CD4-positive, alpha-beta T cell treated with Interleukin-2 at 100 ng/mL for 4 hours (primary cell): ENCODE results near the gene KIRREL1.

Source experiments
- DNase-seq: peaks from one replicate; pipeline ENCODE4 v3.0.0-alpha.2; 2020; ENCODE audit warnings: low spot score

KIRREL1 gene

GRCh38 chr1:158075078-158075477 is 81.6 kb downstream of the KIRREL1 start:
- DNase-seq, result no peak

- DNase-seq, result no peak
Measured at GRCh38 chr1:158076441-158076840, 83.0 kb downstream of the KIRREL1 start.

GRCh38 chr1:158077411-158078256 is 84.2 kb downstream of the KIRREL1 start:
- DNase-seq, result no peak

GRCh38 chr1:158078569-158079080 is 85.2 kb downstream of the KIRREL1 start:
- DNase-seq, result no peak

GRCh38 chr1:158080066-158080465 is 86.6 kb downstream of the KIRREL1 start:
- no peak for DNase-seq

- no peak for DNase-seq
Measured at GRCh38 chr1:158084336-158084735, 90.9 kb downstream of the KIRREL1 start.

- no peak for DNase-seq
Measured at GRCh38 chr1:158084747-158085146, 91.3 kb downstream of the KIRREL1 start.

- no peak for DNase-seq
Measured at GRCh38 chr1:158087320-158087927, 94.0 kb downstream of the KIRREL1 start.

GRCh38 chr1:158089476-158089875 is 96.0 kb downstream of the KIRREL1 start:
- DNase-seq, result no peak

GRCh38 chr1:158089925-158090637 is 96.6 kb downstream of the KIRREL1 start:
- DNase-seq, result no peak

GRCh38 chr1:158093376-158093775 is 99.9 kb downstream of the KIRREL1 start:
- DNase-seq, result no peak

GRCh38 chr1:158094571-158094970 is 101.1 kb downstream of the KIRREL1 start:
- DNase-seq, result no peak

- DNase-seq, result peak; percentile 13
Measured at GRCh38 chr1:158095737-158096335, 102.4 kb downstream of the KIRREL1 start.

- DNase-seq, result no peak
Measured at GRCh38 chr1:158098256-158098655, 104.8 kb downstream of the KIRREL1 start.

- no peak for DNase-seq
Measured at GRCh38 chr1:158099185-158099584, 105.7 kb downstream of the KIRREL1 start.

- no peak for DNase-seq
Measured at GRCh38 chr1:158100498-158100897, 107.1 kb downstream of the KIRREL1 start.

GRCh38 chr1:158101455-158101854 is 108.0 kb downstream of the KIRREL1 start:
- no peak for DNase-seq

- DNase-seq, result no peak
Measured at GRCh38 chr1:158101927-158102326, 108.5 kb downstream of the KIRREL1 start.

GRCh38 chr1:158102881-158103674 is 109.6 kb downstream of the KIRREL1 start:
- DNase-seq, result no peak

GRCh38 chr1:158103861-158104522 is 110.5 kb downstream of the KIRREL1 start:
- no peak for DNase-seq

- no peak for DNase-seq
Measured at GRCh38 chr1:158104891-158105290, 111.4 kb downstream of the KIRREL1 start.
